Endodermal cell (in vitro differentiated cells): Measurements from ENCODE around the gene SF3B3. TPM values are rescaled to one million over a fixed set of nuclear protein-coding genes. Genes with fewer than 3 reads are reported as not detected.

ENCODE experiments used
- DNase-seq: peaks from one replicate; pipeline ENCODE4 v3.0.0-alpha.2; 2017
- H3K27ac ChIP-seq: 2 replicates; pipeline ENCODE4 v1.5.1; 2013; ENCODE audit warnings: mild to moderate bottlenecking, low read depth, low read length, moderate library complexity
- H3K27me3 ChIP-seq: 2 replicates; pipeline ENCODE4 v1.6.1; 2013; ENCODE audit warnings: mild to moderate bottlenecking, low read length, moderate library complexity; ENCODE audit not compliant: insufficient read depth, control insufficient read depth, poor library complexity, severe bottlenecking
- H3K36me3 ChIP-seq: 2 replicates; pipeline ENCODE4 v1.7.0; 2013; ENCODE audit warnings: mild to moderate bottlenecking, low read length, moderate library complexity; ENCODE audit not compliant: control insufficient read depth, insufficient read depth
- H3K4me1 ChIP-seq: one replicate; pipeline ENCODE4 v1.7.0; 2013; ENCODE audit warnings: low read length; ENCODE audit not compliant: control insufficient read depth, insufficient read depth
- H3K4me3 ChIP-seq: 2 replicates; pipeline ENCODE4 v1.5.1; 2013; ENCODE audit warnings: mild to moderate bottlenecking, low read length, moderate library complexity
- H3K9ac ChIP-seq: 2 replicates; pipeline ENCODE4 v1.6.1; 2013; ENCODE audit warnings: mild to moderate bottlenecking, low read length, moderate library complexity; ENCODE audit not compliant: poor library complexity, severe bottlenecking; ENCODE audit errors: extremely low read depth
- H3K9me3 ChIP-seq: 2 replicates; pipeline ENCODE4 v1.6.1; 2013; ENCODE audit warnings: mild to moderate bottlenecking, low read length, moderate library complexity; ENCODE audit not compliant: control insufficient read depth
- H3K27ac Mint-ChIP-seq: 2 replicates; pipeline ENCODE4 v1.8.0; 2020; ENCODE audit warnings: mixed read lengths
- H3K27me3 Mint-ChIP-seq: 2 replicates; pipeline ENCODE4 v1.8.0; 2021; ENCODE audit warnings: mild to moderate bottlenecking, mixed read lengths; ENCODE audit not compliant: insufficient read depth
- H3K36me3 Mint-ChIP-seq: 2 replicates; pipeline ENCODE4 v1.8.0; 2020; ENCODE audit warnings: low read depth, mixed read lengths
- H3K4me1 Mint-ChIP-seq: 2 replicates; pipeline ENCODE4 v1.8.0; 2020; ENCODE audit warnings: mixed read lengths
- H3K4me3 Mint-ChIP-seq: 2 replicates; pipeline ENCODE4 v1.8.0; 2020; ENCODE audit warnings: mild to moderate bottlenecking, moderate library complexity, mixed read lengths
- H3K9me3 Mint-ChIP-seq: 2 replicates; pipeline ENCODE4 v1.8.0; 2020; ENCODE audit warnings: mild to moderate bottlenecking, mixed read lengths
- CTCF ChIP-seq: fragments of 200-600 bp; sonication (generic); conservative IDR thresholded peaks from 2 replicates; pipeline ENCODE4 v1.5.0; 2021; ENCODE audit warnings: antibody characterized with exemption, mild to moderate bottlenecking
- WGBS, 2 experiments: methylation state at CpG; one replicate each; pipeline versions ENCODE4 v1.1.5 to v1.1.7; 2013; ENCODE audit warnings: missing lambda C conversion rate in 2 of 2, mixed read lengths in 1 of 2; ENCODE audit not compliant: insufficient coverage in 1 of 2, insufficient read length in 1 of 2; 5-methylcytosine and 5-hydroxymethylcytosine counted together
- total RNA-seq, 2 donors: library from RNA; stranded (reverse); fragmentation: NEBNext Ultra II Directional in 1 of 2; extraction: Animal tissue kit (Norgen Biotek cat#: 25700) in 1 of 2; gene quantifications; 2 replicates in 1 of 2; 3 replicates in 1 of 2; pipeline ENCODE4 v1.2.1, GENCODE V29; 2021

The SF3B3 gene
- total RNA-seq, 2 donors from 2014 or later: 479 to 484 TPM

GRCh38 chr16:70494777-70495176 is 28.8 kb upstream of the SF3B3 start:
- Histone ChIP-seq H3K4me3 (no peak overlapping the region), H3K36me3 (peaks cover 72% of the 10 kb centered on the region), H3K27ac (no peak overlapping the region), H3K27me3 (no peaks in the 10 kb centered on the region), H3K9ac (no peak overlapping the region), H3K9me3 (no peaks in the 10 kb centered on the region), H3K4me1 (no peaks in the 10 kb centered on the region)
- no peak overlapping the region for H3K4me3 Mint-ChIP-seq
- no peaks in the 10 kb centered on the region for H3K4me1 Mint-ChIP-seq
- no peak for TF ChIP-seq CTCF
- no peaks in the 10 kb centered on the region for H3K9me3 Mint-ChIP-seq
- H3K27me3 Mint-ChIP-seq: no peaks in the 10 kb centered on the region
- no peak overlapping the region for H3K27ac Mint-ChIP-seq
- DNase-seq: no peak
- peaks cover 62% of the 10 kb centered on the region for H3K36me3 Mint-ChIP-seq
- WGBS, 2 experiments: 97% methylated on average over 2 of the region's 2 CpGs; no CpG with 5 or more reads in 1 of the 2 experiments

GRCh38 chr16:70495425-70496182 is 28.0 kb upstream of the SF3B3 start:
- Mint-ChIP-seq H3K4me1 (no peaks in the 10 kb centered on the region), H3K36me3 (peaks cover 58% of the 10 kb centered on the region), H3K27ac (no peak overlapping the region), H3K4me3 (no peak overlapping the region), H3K27me3 (no peaks in the 10 kb centered on the region), H3K9me3 (no peaks in the 10 kb centered on the region)
- no peak for TF ChIP-seq CTCF
- Histone ChIP-seq H3K27ac (no peak overlapping the region), H3K9ac (no peak overlapping the region), H3K36me3 (peaks cover 65% of the 10 kb centered on the region), H3K27me3 (no peaks in the 10 kb centered on the region), H3K4me1 (no peaks in the 10 kb centered on the region), H3K4me3 (no peak overlapping the region), H3K9me3 (no peaks in the 10 kb centered on the region)
- DNase-seq: no peak
- WGBS, 2 experiments: 95 to 98% methylated on average over 9 of the region's 9 CpGs

- Mint-ChIP-seq H3K4me3 (no peak overlapping the region), H3K27ac (no peak overlapping the region), H3K9me3 (no peaks in the 10 kb centered on the region), H3K4me1 (no peaks in the 10 kb centered on the region), H3K27me3 (no peaks in the 10 kb centered on the region), H3K36me3 (peaks cover 64% of the 10 kb centered on the region)
- Histone ChIP-seq H3K36me3 (peaks cover 69% of the 10 kb centered on the region), H3K27me3 (no peaks in the 10 kb centered on the region), H3K27ac (no peak overlapping the region), H3K4me1 (no peaks in the 10 kb centered on the region), H3K9me3 (no peaks in the 10 kb centered on the region), H3K9ac (no peak overlapping the region), H3K4me3 (no peak overlapping the region)
- 90 to 94% methylated on average over 4 to 6 of the region's 6 CpGs for WGBS, 2 experiments
- no peak for TF ChIP-seq CTCF
- no peak for DNase-seq
Measured at GRCh38 chr16:70496513-70496912, 27.1 kb upstream of the SF3B3 start.
